Heart right ventricle (tissue), 16 donors: ENCODE results near the gene FNDC10. TPM values are rescaled to one million over a fixed set of nuclear protein-coding genes. Genes with fewer than 3 reads are reported as not detected.

Experiments
- ATAC-seq, 8 donors: fragments of 200-7000 bp; cut with Tn5 transposase; one replicate each; pipeline ENCODE4 v1.9.1; 2020; ENCODE audit warnings: mild to moderate bottlenecking in 8 of 8, moderate library complexity in 8 of 8, moderate number of reproducible peaks in 1 of 8
- DNase-seq, 2 donors: peaks; one replicate each; pipeline ENCODE4 v3.0.0-alpha.2; 2020
- H3K27ac ChIP-seq, 10 donors: fragments of 200-600 bp; sonication (generic) in 2 of 10; one replicate each; pipeline versions ENCODE4 v1.5.0 to v1.8.0; 2020 to 2022; ENCODE audit warnings: mild to moderate bottlenecking in 3 of 10
- H3K27me3 ChIP-seq, 7 donors: fragments of 200-600 bp; one replicate each; pipeline ENCODE4 v1.8.0; 2021 to 2022; ENCODE audit warnings: mild to moderate bottlenecking in 2 of 7
- H3K36me3 ChIP-seq, 9 donors: fragments of 200-600 bp; sonication (generic) in 1 of 9; one replicate each; pipeline versions ENCODE4 v1.5.0 to v1.8.0; 2020 to 2022; ENCODE audit warnings: mild to moderate bottlenecking in 2 of 9
- H3K4me1 ChIP-seq, 9 donors: fragments of 200-600 bp; sonication (generic) in 1 of 9; one replicate each; pipeline versions ENCODE4 v1.5.0 to v1.8.0; 2020 to 2022; ENCODE audit warnings: mild to moderate bottlenecking in 4 of 9
- H3K4me3 ChIP-seq, 10 donors: fragments of 200-600 bp; sonication (generic) in 2 of 10; one replicate each; pipeline versions ENCODE4 v1.5.0 to v1.8.0; 2020 to 2022; ENCODE audit warnings: mild to moderate bottlenecking in 7 of 10, moderate library complexity in 2 of 10
- H3K9me3 ChIP-seq, 11 donors: fragments of 200-600 bp in 10 of 11; sonication (generic) in 2 of 11; one replicate each; pipeline versions ENCODE4 v1.5.0 to v1.8.0; 2013 to 2022; ENCODE audit warnings: mild to moderate bottlenecking in 2 of 11, control low read depth in 1 of 11, moderate library complexity in 1 of 11
- WGBS, 2 donors: extraction: QIAGEN DNeasy Blood & Tissue Kit; methylation state at CpG; one replicate each; pipeline ENCODE4 v1.1.7; 2013; ENCODE audit warnings: inconsistent platforms in 1 of 2; 5-methylcytosine and 5-hydroxymethylcytosine counted together
- intact Hi-C, 10 donors: fragments of 100-400 bp; cut with DNase I; formaldehyde crosslinking; loops; one replicate each; pipeline versions ENCODE4 v1.11.1 to v1.14.2; 2022
- polyA plus RNA-seq, 2 donors: library from polyadenylated mRNA; stranded (reverse); fragments of 200-250 nt; gene quantifications; one replicate each; pipeline ENCODE4 v1.2.3, GENCODE V29; 2013
- total RNA-seq, 10 donors: library from RNA; stranded (reverse); fragmentation: NEBNext Ultra II Directional in 3 of 10; extraction: Animal tissue kit (Norgen Biotek cat#: 25700) in 3 of 10; gene quantifications; one replicate each; pipeline versions ENCODE4 v1.2.1 to v1.2.4, GENCODE V29; 2021 to 2023
- TF ChIP-seq, protein P1 (sequence below), 9 donors: fragments of 200-600 bp; sonication (generic) in 2 of 9; IDR thresholded peaks; one replicate each; pipeline versions ENCODE4 v1.5.0 to v1.8.0; 2021 to 2022; ENCODE audit warnings: antibody characterized with exemption in 9 of 9, mild to moderate bottlenecking in 5 of 9, moderate library complexity in 1 of 9
- donor health status: Arrhythmogenic right ventricular cardiomyopathy.
- donor health status: ischemic (EF 13 %, LVEDD 7.1; RV severe dilation, severe dysfunction).
- donor health status: healthy with polysubstance abuse.
- donor health status: DM: no; HTN: yes; CAD: no.
- donor health status: DM: no; HTN: no; CAD: no.
- donor health status: ischemic (EF 25% LVEDD 6.9; RV normal size, moderate dysfunction).
- donor health status: ischemic (EF 25% LVEDD 5.7; RV mildly dilated, moderate dysfunction).
- donor health status: healthy.
- donor health status: DM: yes; HTN: yes; CAD: no.
- donor health status: Ischemic cardiomyopathy.
- donor health status: ischemic (EF 35%, LVEDD 5.7; RV mildly dilated, moderate dysfunction).
- donor health status: nonischemic (EF 11% LVEDD 7.7; RV severe dilation, severe dysfunction).
- donor health status: DM: yes; HTN: yes; CAD: no.
- donor health status: PGD.
- donor health status: ischemic (EF 29% LVEDD 5.4; RV normal size, mild dysfunction).
- donor health status: nonischemic (EF 23%, LVEDD 6.1; RV moderate dilation, normal function).

The FNDC10 gene
- total and polyA plus RNA-seq, 12 donors: 0.66 to 5.9 (median 2.3) TPM

DNA sequence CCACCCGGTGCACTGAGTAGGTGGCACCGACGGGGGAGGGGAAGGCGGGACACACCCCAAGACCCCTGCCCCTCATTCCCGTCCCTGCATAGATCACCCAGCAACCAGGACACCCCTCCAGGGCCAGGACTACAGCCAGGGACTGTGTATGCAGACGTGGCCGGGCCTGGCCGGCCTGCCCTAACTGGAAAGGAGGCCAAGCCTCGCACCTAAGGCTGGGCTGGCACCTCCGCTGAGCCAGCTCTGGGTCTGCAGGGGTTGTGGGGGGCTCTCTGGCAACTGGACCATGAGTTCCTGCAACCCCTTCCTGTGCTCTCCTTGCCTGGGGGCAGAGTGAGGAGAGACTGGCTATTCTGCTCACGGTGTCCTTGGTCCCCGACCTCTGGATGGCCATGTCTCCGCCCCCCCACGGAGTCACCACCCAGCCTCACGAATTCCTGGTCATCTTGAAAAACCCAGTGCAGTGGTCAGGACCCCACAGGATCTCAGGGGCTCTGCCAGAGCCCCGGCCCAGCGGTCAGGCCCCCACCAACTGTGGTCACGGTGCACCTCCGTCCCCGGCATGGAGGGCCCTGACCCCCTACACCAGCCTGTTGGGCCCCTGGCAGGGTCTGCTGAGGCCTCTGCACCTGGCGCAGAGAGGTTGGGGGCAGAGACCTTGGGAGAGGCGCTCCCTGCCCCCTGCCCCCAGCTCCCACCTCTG is 1.1 kb upstream of the FNDC10 start:
- peaks cover 13 to 66% (median 49%) of the 10 kb centered on the region in 7 donors for H3K27me3 ChIP-seq

DNA sequence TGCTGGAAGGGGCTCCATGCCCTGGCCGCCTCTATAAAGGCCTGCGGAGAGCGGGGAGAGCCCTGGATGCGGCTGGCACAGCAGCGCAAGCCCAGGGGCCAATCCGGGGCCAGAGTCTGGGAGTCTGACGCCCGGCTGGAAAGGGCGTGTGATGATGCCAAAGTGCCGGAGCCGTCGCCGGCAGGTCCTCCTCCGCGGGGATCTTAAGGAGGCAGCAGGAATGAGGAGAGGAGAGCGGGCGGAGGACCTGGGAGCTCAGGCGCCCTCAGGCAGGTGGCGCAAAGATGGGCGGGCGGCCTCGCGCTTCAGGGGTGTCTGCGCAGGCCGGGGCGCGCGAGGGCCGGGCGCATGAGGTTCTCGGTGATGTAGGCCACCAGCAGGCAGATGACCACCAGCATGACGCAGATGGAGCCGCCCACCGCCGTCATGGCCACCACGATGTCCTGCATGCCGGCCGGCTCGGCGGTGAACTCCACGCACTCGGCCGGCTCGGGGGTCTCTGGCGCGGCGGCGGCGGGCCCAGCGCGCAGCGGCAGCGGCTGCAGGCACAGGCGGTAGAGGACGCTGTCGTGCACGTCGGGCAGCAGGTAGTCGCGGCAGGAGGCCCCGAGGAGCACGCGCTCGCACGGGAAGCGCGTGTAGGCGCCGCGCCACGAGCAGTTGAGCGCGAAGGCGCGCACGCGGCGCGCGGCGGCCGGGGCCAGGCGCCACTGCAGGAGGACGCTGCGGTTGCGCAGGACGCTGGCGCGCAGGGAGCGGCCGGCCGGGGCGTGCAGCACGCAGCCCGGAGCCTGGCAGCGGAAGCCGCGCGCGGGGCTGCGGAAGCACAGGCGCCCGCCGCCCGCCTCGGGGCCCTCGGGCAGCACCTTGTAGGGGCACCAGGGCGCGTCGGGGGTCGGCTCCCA is 653 bp downstream of the FNDC10 start:
- peaks cover 0 to 30% (median 14%) of the 10 kb centered on the region in 9 donors for H3K4me1 ChIP-seq
- TF ChIP-seq, protein P1, sequence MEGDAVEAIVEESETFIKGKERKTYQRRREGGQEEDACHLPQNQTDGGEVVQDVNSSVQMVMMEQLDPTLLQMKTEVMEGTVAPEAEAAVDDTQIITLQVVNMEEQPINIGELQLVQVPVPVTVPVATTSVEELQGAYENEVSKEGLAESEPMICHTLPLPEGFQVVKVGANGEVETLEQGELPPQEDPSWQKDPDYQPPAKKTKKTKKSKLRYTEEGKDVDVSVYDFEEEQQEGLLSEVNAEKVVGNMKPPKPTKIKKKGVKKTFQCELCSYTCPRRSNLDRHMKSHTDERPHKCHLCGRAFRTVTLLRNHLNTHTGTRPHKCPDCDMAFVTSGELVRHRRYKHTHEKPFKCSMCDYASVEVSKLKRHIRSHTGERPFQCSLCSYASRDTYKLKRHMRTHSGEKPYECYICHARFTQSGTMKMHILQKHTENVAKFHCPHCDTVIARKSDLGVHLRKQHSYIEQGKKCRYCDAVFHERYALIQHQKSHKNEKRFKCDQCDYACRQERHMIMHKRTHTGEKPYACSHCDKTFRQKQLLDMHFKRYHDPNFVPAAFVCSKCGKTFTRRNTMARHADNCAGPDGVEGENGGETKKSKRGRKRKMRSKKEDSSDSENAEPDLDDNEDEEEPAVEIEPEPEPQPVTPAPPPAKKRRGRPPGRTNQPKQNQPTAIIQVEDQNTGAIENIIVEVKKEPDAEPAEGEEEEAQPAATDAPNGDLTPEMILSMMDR (IDR thresholded peaks at IDR 0.05): peak in 2 of 9 donors; percentile 11 to 19
- H3K36me3 ChIP-seq: no peaks in the 10 kb centered on the region
- H3K27me3 ChIP-seq: peaks cover 13 to 66% (median 49%) of the 10 kb centered on the region in 7 donors
- DNase-seq: peak in 1 of 2 donors; percentile 30
- no peak overlapping the region for H3K27ac ChIP-seq
- no peaks in the 10 kb centered on the region for H3K9me3 ChIP-seq
- peak overlapping the region in 8 of 10 donors; percentile 7 to 43 (median 25) for H3K4me3 ChIP-seq
- peak in 1 of 8 donors; percentile 36 for ATAC-seq
- 7 to 9% methylated on average over 96 to 109 of the region's 111 CpGs for WGBS, 2 donors
- intact Hi-C loops: no loop called here

More for the DNA sequence above, 1.1 kb upstream of the FNDC10 start:
- TF ChIP-seq, protein P1 (IDR thresholded peaks at IDR 0.05): no peak
- no peak for ATAC-seq
- Histone ChIP-seq H3K9me3 (no peaks in the 10 kb centered on the region), H3K27ac (no peak overlapping the region), H3K4me3 (peak overlapping the region in 3 of 10 donors; percentile 37 to 54 (median 49)), H3K4me1 (peaks cover 0 to 30% (median 14%) of the 10 kb centered on the region in 9 donors), H3K36me3 (no peaks in the 10 kb centered on the region)
- no peak for DNase-seq
- intact Hi-C loops: no loop called here
- 74 to 76% methylated on average over 20 to 22 of the region's 22 CpGs for WGBS, 2 donors

DNA sequence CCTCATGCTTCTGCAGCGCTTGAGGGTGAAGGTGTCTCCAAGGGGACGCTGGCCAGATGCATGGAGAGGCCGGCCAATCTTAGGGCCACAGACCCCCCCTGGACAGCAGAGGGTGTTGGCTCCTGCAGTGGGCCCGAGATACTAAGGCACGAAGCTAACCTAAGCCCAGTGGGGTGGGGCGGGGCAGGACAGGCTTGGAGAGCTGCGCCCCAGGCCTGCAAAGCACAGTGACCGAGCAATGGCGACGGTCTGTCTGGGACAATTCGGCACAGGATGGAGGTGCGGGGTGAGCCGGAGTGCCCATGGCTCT is 1.3 kb downstream of the FNDC10 start:
- ATAC-seq: no peak
- 73 to 85% methylated on average over 13 of the region's 13 CpGs for WGBS, 2 donors
- H3K27me3 ChIP-seq: peaks cover 13 to 66% (median 49%) of the 10 kb centered on the region in 7 donors

More for the DNA sequence above, 1.3 kb downstream of the FNDC10 start:
- DNase-seq: no peak
- TF ChIP-seq, protein P1 (IDR thresholded peaks at IDR 0.05): no peak
- H3K27ac ChIP-seq: no peak overlapping the region
- H3K4me3 ChIP-seq: no peak overlapping the region
- H3K4me1 ChIP-seq: peaks cover 0 to 30% (median 14%) of the 10 kb centered on the region in 9 donors
- H3K36me3 ChIP-seq: no peaks in the 10 kb centered on the region
- no peaks in the 10 kb centered on the region for H3K9me3 ChIP-seq
- intact Hi-C loops: no loop called here
